Activated T-cell treated with anti-CD3 and anti-CD28 coated beads for 4 hours (primary cell): Measurements from ENCODE around the gene DIAPH1.

Experiments used
- DNase-seq: peaks from one replicate; pipeline ENCODE4 v3.0.0-alpha.2; 2020

The DIAPH1 gene

GRCh38 chr5:141494761-141495452, 123.9 kb downstream of the DIAPH1 start:
- DNase-seq = no peak

GRCh38 chr5:141493500-141494422, 125.0 kb downstream of the DIAPH1 start:
- DNase-seq = no peak

- DNase-seq = no peak
Measured at GRCh38 chr5:141492168-141492885, 126.5 kb downstream of the DIAPH1 start.

DNA sequence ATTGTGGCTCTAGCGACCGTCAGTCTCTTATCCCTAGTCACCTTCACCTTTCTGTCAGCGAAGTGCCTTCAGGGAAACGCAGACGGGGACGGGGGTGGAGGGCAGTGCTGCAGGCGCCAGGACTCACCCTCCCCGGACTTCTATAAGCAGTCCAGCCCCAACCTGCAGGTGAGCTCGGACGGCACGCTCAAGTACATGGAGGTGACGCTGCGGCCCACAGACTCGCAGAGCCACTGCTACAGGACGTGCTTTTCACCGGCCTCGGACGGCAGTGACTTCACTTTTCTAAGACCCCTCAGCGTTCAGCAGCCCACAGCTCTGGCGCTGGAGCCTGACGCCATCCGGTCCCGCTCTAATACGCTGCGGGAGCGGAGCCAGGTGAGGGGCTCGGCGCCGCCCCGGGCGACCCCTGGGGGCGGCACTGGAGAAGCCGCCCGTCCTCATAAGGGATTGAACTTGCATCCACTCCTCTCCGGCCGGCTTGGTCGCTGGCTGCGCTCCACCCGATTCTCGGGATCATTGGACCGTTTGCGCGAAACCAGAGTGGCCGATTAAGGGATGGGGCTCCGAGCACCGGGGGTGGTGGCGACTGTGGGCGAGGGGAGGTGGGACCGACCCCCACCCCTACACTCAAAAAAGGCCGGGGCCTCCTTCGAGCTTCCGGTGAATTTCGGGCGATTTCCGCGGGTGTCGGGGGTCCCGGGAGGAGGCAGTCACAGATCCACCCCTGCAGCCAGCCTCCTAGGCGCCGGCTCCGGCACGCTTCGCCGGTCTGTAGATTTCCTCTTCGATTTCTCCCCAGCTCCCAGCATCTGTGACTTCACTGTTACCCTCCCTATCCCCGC, 127.3 kb downstream of the DIAPH1 start:
- DNase-seq = no peak

- no peak for DNase-seq
Measured at GRCh38 chr5:141490771-141491170, 128.0 kb downstream of the DIAPH1 start.

- DNase-seq = no peak
Measured at GRCh38 chr5:141490271-141490670, 128.5 kb downstream of the DIAPH1 start.

DNA sequence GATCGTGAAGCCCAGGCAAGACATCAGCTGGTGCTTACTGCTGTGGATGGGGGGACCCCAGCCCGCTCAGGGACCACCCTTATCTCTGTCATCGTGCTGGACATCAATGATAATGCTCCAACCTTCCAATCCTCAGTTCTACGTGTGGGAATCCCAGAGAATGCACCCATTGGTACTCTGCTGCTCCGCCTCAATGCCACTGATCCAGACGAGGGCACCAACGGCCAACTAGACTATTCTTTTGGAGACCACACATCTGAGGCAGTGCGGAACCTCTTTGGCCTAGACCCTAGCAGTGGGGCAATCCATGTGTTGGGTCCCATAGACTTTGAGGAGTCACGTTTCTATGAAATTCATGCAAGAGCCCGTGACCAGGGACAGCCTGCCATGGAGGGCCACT, 129.0 kb downstream of the DIAPH1 start:
- DNase-seq = no peak

DNA sequence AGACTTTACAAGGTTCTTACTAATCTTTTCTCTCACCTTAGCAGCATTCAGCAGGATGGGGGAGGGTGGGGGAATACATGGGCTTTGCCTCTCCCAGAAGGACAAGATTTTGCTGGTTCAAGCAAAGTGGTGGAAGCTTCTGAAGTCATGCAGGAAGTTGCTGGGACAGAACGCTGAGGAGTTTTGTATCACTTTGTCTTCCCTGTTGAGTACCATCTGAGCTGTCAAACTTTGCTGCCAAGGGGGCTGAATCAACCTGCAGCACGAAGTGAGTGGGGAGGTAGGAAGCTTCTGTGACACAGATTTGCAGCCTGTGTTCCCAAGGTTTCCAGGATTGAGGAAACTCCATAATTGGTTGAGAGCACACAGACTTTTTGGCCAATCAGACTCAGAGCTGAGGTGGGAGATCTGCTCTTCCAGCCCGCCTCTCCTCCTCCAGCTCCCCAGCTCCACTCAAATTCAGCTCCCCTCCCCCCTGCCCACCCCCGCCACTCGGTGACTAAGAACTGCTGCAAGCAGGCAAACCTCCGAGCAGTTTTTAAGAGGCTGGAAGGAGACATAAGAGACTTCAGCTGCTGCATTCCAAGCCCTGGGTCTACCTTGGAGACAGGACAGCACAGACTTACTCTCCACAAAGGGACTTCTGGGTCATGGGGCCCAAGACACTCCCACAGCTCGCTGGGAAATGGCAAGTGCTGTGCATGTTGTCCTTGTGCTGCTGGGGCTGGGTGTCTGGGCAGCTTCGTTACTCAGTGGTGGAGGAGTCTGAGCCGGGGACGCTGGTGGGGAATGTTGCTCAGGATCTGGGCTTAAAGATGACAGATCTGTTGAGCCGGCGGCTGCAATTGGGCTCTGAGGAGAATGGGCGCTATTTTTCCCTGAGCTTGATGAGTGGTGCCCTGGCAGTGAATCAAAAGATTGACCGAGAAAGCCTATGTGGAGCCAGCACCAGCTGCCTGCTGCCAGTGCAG, 129.9 kb downstream of the DIAPH1 start, which contains the start of gene PCDHGC5:
Gene PCDHGC5, plus strand, starts transcription at position 491 of the 971 bp plus-strand sequence. Its CDS starts 160 bp downstream, at position 651.
- DNase-seq = no peak

GRCh38 chr5:141487131-141487530, 131.7 kb downstream of the DIAPH1 start:
- no peak for DNase-seq

DNA sequence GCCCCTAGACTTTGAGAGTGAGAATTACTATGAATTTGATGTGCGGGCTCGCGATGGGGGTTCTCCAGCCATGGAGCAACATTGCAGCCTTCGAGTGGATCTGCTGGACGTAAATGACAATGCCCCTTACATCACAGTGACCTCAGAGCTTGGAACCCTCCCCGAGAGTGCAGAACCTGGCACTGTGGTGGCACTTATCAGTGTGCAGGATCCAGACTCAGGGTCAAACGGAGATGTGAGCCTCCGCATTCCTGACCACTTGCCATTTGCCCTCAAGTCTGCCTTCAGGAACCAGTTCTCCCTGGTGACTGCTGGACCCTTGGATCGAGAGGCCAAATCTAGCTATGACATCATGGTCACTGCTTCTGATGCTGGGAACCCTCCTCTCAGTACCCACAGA, 132.7 kb downstream of the DIAPH1 start:
- no peak for DNase-seq

DNA sequence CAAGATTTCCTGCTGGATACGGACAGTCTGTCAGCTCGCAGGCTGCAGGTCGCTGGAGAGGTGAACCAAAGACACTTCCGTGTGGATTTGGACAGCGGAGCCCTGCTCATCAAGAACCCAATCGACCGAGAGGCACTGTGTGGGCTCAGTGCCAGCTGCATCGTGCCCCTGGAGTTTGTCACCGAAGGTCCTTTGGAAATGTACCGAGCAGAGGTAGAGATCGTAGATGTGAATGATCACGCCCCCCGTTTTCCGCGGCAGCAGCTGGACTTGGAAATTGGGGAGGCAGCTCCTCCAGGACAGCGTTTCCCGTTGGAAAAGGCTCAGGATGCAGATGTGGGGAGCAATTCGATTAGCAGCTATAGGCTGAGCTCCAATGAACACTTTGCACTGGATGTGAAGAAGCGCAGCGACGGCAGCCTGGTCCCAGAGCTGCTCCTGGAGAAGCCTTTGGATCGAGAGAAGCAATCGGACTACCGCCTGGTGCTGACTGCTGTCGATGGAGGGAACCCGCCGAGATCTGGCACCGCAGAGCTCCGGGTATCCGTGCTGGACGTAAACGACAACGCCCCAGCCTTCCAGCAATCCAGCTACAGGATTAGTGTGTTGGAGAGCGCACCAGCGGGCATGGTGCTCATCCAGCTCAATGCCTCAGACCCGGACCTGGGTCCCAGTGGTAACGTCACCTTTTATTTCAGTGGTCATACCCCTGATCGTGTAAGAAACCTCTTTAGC, 133.3 kb downstream of the DIAPH1 start:
- no peak for DNase-seq

- DNase-seq = no peak
Measured at GRCh38 chr5:141484641-141485311, 134.0 kb downstream of the DIAPH1 start, which contains the start of gene PCDHGC4. Gene PCDHGC4, plus strand, starts transcription at chr5:141485030. Its CDS starts 144 bp downstream, at chr5:141485174.

- no peak for DNase-seq
Measured at GRCh38 chr5:141484310-141484640, 134.5 kb downstream of the DIAPH1 start.

- DNase-seq = no peak
Measured at GRCh38 chr5:141483902-141484301, 134.9 kb downstream of the DIAPH1 start.

DNA sequence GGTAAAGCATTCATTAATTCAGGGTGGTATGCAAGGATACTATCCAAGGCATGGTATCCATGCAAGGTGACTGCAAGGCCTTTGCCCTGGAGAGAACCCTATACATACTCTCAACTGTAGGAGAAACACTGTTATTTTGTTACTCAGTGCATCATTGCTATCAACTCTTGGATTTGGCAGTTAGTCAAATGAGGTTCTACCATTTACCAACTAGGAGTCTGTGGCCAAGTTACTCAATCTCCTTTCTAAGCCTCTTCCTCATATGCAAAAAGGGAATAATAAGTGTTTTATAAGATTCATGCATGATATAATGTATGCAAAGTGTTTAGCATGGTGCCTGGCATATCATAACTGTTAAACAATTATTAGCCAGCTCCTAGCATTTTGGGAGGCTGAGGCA, 139.0 kb downstream of the DIAPH1 start:
- no peak for DNase-seq

DNA sequence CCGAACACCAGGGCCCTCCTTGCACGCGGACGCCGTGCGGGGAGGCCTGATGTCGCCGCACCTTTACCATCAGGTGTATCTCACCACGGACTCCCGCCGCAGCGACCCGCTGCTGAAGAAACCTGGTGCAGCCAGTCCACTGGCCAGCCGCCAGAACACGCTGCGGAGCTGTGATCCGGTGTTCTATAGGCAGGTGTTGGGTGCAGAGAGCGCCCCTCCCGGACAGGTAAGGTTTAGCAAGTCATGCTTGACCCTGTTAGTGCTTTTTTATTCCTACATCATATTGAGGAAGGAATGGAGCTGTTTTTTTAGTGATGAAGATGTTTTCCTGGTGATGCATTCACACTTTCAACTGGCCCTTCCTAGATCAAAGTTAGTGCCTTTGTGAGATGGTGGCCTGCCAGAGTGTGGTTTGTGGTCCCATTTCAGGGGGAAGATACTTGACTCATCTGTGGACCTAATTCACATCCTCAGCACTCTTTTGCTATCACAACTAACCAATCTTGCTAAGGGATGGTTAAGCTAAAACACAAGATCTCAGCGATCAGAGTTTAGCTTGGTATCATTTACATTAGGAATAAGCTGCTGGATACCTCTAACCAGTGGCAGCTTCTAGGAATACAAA, 140.4 kb downstream of the DIAPH1 start:
- no peak for DNase-seq

GRCh38 chr5:141477815-141478214, 141.0 kb downstream of the DIAPH1 start:
- no peak for DNase-seq

DNA sequence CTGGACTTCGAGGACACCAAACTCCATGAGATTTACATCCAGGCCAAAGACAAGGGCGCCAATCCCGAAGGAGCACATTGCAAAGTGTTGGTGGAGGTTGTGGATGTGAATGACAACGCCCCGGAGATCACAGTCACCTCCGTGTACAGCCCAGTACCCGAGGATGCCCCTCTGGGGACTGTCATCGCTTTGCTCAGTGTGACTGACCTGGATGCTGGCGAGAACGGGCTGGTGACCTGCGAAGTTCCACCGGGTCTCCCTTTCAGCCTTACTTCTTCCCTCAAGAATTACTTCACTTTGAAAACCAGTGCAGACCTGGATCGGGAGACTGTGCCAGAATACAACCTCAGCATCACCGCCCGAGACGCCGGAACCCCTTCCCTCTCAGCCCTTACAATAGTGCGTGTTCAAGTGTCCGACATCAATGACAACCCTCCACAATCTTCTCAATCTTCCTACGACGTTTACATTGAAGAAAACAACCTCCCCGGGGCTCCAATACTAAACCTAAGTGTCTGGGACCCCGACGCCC, 141.7 kb downstream of the DIAPH1 start:
- DNase-seq = no peak
